Lower lobe of right lung (tissue), 2 donors: Measurements from ENCODE around the gene HDAC4. TPM values are rescaled to one million over a fixed set of nuclear protein-coding genes. Genes with fewer than 3 reads are reported as not detected.

Source experiments
- ATAC-seq, 2 donors: fragments of 200-7000 bp; cut with Tn5 transposase; one replicate each; pipeline ENCODE4 v1.9.1; 2020 to 2022; ENCODE audit warnings: mild to moderate bottlenecking in 2 of 2, moderate library complexity in 2 of 2
- DNase-seq: peaks from one replicate; pipeline ENCODE4 v3.0.0-alpha.2; 2020
- H3K27ac ChIP-seq: fragments of 200-600 bp; one replicate; pipeline ENCODE4 v1.8.0; 2022
- H3K27me3 ChIP-seq: fragments of 200-600 bp; one replicate; pipeline ENCODE4 v1.8.0; 2022; ENCODE audit warnings: low read depth
- H3K36me3 ChIP-seq: fragments of 200-600 bp; one replicate; pipeline ENCODE4 v1.8.0; 2022; ENCODE audit warnings: mild to moderate bottlenecking
- H3K4me1 ChIP-seq: fragments of 200-600 bp; one replicate; pipeline ENCODE4 v1.8.0; 2022
- H3K4me3 ChIP-seq: fragments of 200-600 bp; one replicate; pipeline ENCODE4 v1.8.0; 2022; ENCODE audit warnings: mild to moderate bottlenecking
- H3K9me3 ChIP-seq: fragments of 200-600 bp; one replicate; pipeline ENCODE4 v1.8.0; 2022
- CTCF ChIP-seq: fragments of 200-600 bp; IDR thresholded peaks from one replicate; pipeline ENCODE4 v1.8.0; 2022; ENCODE audit warnings: antibody characterized with exemption, mild to moderate bottlenecking
- intact Hi-C: fragments of 100-400 bp; cut with DNase I; formaldehyde crosslinking; loops from one replicate; pipeline ENCODE4 v1.11.0; 2022
- total RNA-seq: library from RNA; stranded (reverse); fragmentation: NEBNext Ultra II Directional; extraction: Animal tissue kit (Norgen Biotek cat#: 25700); gene quantifications from one replicate; pipeline ENCODE4 v1.2.1, GENCODE V29; 2021
- donor health status: DM: no; HTN: yes; CAD: no; lungs with severe emphysema.

The HDAC4 gene
- total RNA-seq, 1 donor from 2014 or later, result 44.9 TPM

GRCh38 chr2:239263231-239263630 is 137.6 kb downstream of the HDAC4 start:
- DNase-seq (no peak), ATAC-seq (no peak)
- no peak overlapping the region for H3K4me3 ChIP-seq
- H3K36me3 ChIP-seq, result no peaks in the 10 kb centered on the region
- intact Hi-C loops, result no loop called here
- no peaks in the 10 kb centered on the region for H3K27me3 ChIP-seq
- no peak for TF ChIP-seq CTCF
- H3K9me3 ChIP-seq, result no peaks in the 10 kb centered on the region
- peak overlapping the region; percentile 85 for H3K27ac ChIP-seq
- peaks cover 73% of the 10 kb centered on the region for H3K4me1 ChIP-seq

GRCh38 chr2:239262484-239263230 is 138.2 kb downstream of the HDAC4 start:
- intact Hi-C loops, result no loop called here
- TF ChIP-seq CTCF, result no peak
- Histone ChIP-seq H3K27me3 (no peaks in the 10 kb centered on the region), H3K27ac (no peak overlapping the region), H3K36me3 (no peaks in the 10 kb centered on the region), H3K4me3 (no peak overlapping the region), H3K9me3 (no peaks in the 10 kb centered on the region), H3K4me1 (peaks cover 67% of the 10 kb centered on the region)
- DNase-seq (no peak), ATAC-seq (no peak)

GRCh38 chr2:239261796-239262483 is 138.9 kb downstream of the HDAC4 start:
- H3K4me3 ChIP-seq, result no peak overlapping the region
- H3K9me3 ChIP-seq, result no peaks in the 10 kb centered on the region
- no peak overlapping the region for H3K27ac ChIP-seq
- no peak for TF ChIP-seq CTCF
- no peaks in the 10 kb centered on the region for H3K36me3 ChIP-seq
- no peaks in the 10 kb centered on the region for H3K27me3 ChIP-seq
- no peak for DNase-seq
- no peak for ATAC-seq
- H3K4me1 ChIP-seq, result peaks cover 60% of the 10 kb centered on the region
- intact Hi-C loops, result no loop called here

- ATAC-seq (no peak), DNase-seq (no peak)
- Histone ChIP-seq H3K27ac (no peak overlapping the region), H3K36me3 (no peaks in the 10 kb centered on the region), H3K4me3 (no peak overlapping the region), H3K27me3 (no peaks in the 10 kb centered on the region), H3K9me3 (no peaks in the 10 kb centered on the region), H3K4me1 (peaks cover 56% of the 10 kb centered on the region)
- intact Hi-C loops, result no loop called here
- TF ChIP-seq CTCF, result no peak
These were observed 139.5 kb downstream of the HDAC4 start for GRCh38 chr2:239261356-239261755.

GRCh38 chr2:239260546-239261327 is 140.1 kb downstream of the HDAC4 start:
- no peak for ATAC-seq
- Histone ChIP-seq H3K27me3 (no peaks in the 10 kb centered on the region), H3K36me3 (no peaks in the 10 kb centered on the region), H3K4me3 (no peak overlapping the region), H3K4me1 (peaks cover 56% of the 10 kb centered on the region), H3K27ac (no peak overlapping the region), H3K9me3 (no peaks in the 10 kb centered on the region)
- DNase-seq, result no peak
- TF ChIP-seq CTCF, result no peak
- intact Hi-C loops, result no loop called here
